Caco-2 (cell line): ENCODE results near the gene IGFBP6. TPM values are rescaled to one million over a fixed set of nuclear protein-coding genes. Genes with fewer than 3 reads are reported as not detected.

Experiments
- BruUV-seq: library from RNA; stranded (reverse); fragments of 400-500 nt; replicated peaks from 2 replicates; lab custom pipeline; 2021; lab: Mats Ljungman, UMichigan
- CTCF ChIA-PET: fragments of 300-600 bp; sonication (Branson Sonifier 250); formaldehyde crosslinking; loops from one replicate; lab custom pipeline; 2022; ENCODE audit warnings: antibody characterized with exemption; lab: Charles Lee
- POLR2A ChIA-PET: fragments of 300-600 bp; sonication (Branson Sonifier 250); formaldehyde crosslinking; loops from one replicate; lab custom pipeline; 2022; ENCODE audit warnings: antibody characterized with exemption; lab: Charles Lee
- DNase-seq, 2 experiments: peaks; one replicate each; pipeline versions ENCODE4 v3.0.0 to v3.0.0-alpha.2; 2020 to 2022
- H3K27me3 ChIP-seq: replicated peaks from 2 replicates; pipeline ENCODE4 v1.6.0; 2011; ENCODE audit warnings: low read length; ENCODE audit not compliant: control insufficient read depth, insufficient read depth
- H3K36me3 ChIP-seq: 2 replicates; pipeline ENCODE4 v1.5.1; 2011; ENCODE audit warnings: low read length; ENCODE audit not compliant: control insufficient read depth, insufficient read depth
- H3K4me1 ChIP-seq: fragments of 250-450 bp; sonication (Bioruptor Pico); 2 replicates; pipeline ENCODE4 v1.5.1; 2020; ENCODE audit warnings: mild to moderate bottlenecking
- H3K4me3 ChIP-seq: 2 replicates; pipeline ENCODE4 v1.5.1; 2011; ENCODE audit warnings: low read depth, mild to moderate bottlenecking, control low read depth, low read length
- H3K9me3 ChIP-seq: fragments of 250-450 bp; sonication (Bioruptor Pico); 2 replicates; pipeline ENCODE4 v1.5.1; 2020; ENCODE audit warnings: mild to moderate bottlenecking, moderate library complexity
- H3K27ac Mint-ChIP-seq: one replicate; pipeline ENCODE4 v1.8.0; 2022; ENCODE audit warnings: mixed read lengths; ENCODE audit not compliant: unreplicated experiment
- H3K27me3 Mint-ChIP-seq: one replicate; pipeline ENCODE4 v1.8.0; 2022; ENCODE audit warnings: mixed read lengths; ENCODE audit not compliant: insufficient read depth, unreplicated experiment
- H3K36me3 Mint-ChIP-seq: one replicate; pipeline ENCODE4 v1.8.0; 2022; ENCODE audit warnings: mild to moderate bottlenecking, mixed read lengths; ENCODE audit not compliant: insufficient read depth, unreplicated experiment
- H3K4me1 Mint-ChIP-seq: one replicate; pipeline ENCODE4 v1.8.0; 2022; ENCODE audit warnings: low read depth, mixed read lengths; ENCODE audit not compliant: unreplicated experiment
- H3K4me3 Mint-ChIP-seq: one replicate; pipeline ENCODE4 v1.8.0; 2022; ENCODE audit warnings: mild to moderate bottlenecking, moderate library complexity, mixed read lengths; ENCODE audit not compliant: unreplicated experiment
- H3K9me3 Mint-ChIP-seq: one replicate; pipeline ENCODE4 v1.8.0; 2022; ENCODE audit warnings: mixed read lengths; ENCODE audit not compliant: unreplicated experiment
- intact Hi-C: fragments of 100-400 bp; cut with micrococcal nuclease; formaldehyde crosslinking; loops from one replicate; pipeline ENCODE4 v1.10.0; 2022; ENCODE audit not compliant: unreplicated experiment
- total RNA-seq: library from RNA; stranded (reverse); gene quantifications from 2 replicates; pipeline ENCODE4 v1.2.3, GENCODE V29; 2022
- TF ChIP-seq, protein P1 (sequence below), 2 experiments: fragments of 200-600 bp in 1 of 2; IDR thresholded peaks; 1 replicate in 1 of 2; 2 replicates in 1 of 2; pipeline versions ENCODE4 v1.5.1 to v1.8.0; 2011 to 2022; ENCODE audit warnings: antibody characterized with exemption in 1 of 2, control low read depth in 1 of 2, inconsistent platforms in 1 of 2, low read depth in 1 of 2, low read length in 1 of 2, mild to moderate bottlenecking in 1 of 2, moderate library complexity in 1 of 2; ENCODE audit not compliant: insufficient read depth in 1 of 2, severe bottlenecking in 1 of 2, unreplicated experiment in 1 of 2

Gene IGFBP6
- total RNA-seq, 1 experiment from 2014 or later, result 34.7 TPM

DNA sequence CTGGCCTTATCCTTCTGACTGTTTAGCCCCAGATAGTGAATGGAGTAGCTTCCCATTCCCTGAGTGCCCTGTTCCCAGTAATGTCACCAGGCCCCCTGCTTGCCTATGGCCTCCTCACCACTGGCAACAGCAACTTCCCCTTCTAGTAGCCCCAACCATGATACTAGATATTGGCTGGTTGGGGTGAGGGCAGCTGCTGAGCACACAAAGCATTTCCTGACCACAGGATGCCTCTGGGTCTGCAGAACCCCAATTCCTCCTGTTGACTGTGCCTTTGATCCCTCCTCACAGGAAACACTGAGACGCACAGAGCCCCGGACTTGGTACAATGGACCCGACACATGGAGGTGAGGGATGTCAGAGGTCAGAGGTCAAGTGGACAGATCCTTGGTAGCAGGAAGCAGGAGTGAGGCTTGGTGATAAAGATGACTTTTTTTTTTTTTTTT is 6.4 kb downstream of the IGFBP6 start:
- peak overlapping the region; percentile 74 for H3K27ac Mint-ChIP-seq
- H3K9me3 Mint-ChIP-seq, result no peaks in the 10 kb centered on the region
- no peaks in the 10 kb centered on the region for H3K9me3 ChIP-seq
- H3K27me3 ChIP-seq, result no peaks in the 10 kb centered on the region
- POLR2A ChIA-PET, result interaction anchor here (0.6 to 1.4 kb wide), 4 partner anchors 25 to 98 kb away, joined by 3 to 12 read pairs (median 5); partner anchors contain the start of genes CSAD, EIF4B, SPRYD3 and ZNF740
- H3K4me1 Mint-ChIP-seq, result peaks cover 31% of the 10 kb centered on the region
- H3K36me3 Mint-ChIP-seq, result peaks cover 19% of the 10 kb centered on the region
- CTCF ChIA-PET, result interaction anchor here (0.6 to 7.5 kb wide), 7 partner anchors 8 to 87 kb away, joined by 3 to 95 read pairs (median 4); partner anchors contain the start of gene SPRYD3
- H3K36me3 ChIP-seq, result no peaks in the 10 kb centered on the region
- peak overlapping the region; percentile 9; the same call in 1 of the 2 replicates for H3K4me3 ChIP-seq
- BruUV-seq, result no TSS peak
- H3K4me3 Mint-ChIP-seq, result no peak overlapping the region
- H3K27me3 Mint-ChIP-seq, result no peaks in the 10 kb centered on the region
- TF ChIP-seq, protein P1, sequence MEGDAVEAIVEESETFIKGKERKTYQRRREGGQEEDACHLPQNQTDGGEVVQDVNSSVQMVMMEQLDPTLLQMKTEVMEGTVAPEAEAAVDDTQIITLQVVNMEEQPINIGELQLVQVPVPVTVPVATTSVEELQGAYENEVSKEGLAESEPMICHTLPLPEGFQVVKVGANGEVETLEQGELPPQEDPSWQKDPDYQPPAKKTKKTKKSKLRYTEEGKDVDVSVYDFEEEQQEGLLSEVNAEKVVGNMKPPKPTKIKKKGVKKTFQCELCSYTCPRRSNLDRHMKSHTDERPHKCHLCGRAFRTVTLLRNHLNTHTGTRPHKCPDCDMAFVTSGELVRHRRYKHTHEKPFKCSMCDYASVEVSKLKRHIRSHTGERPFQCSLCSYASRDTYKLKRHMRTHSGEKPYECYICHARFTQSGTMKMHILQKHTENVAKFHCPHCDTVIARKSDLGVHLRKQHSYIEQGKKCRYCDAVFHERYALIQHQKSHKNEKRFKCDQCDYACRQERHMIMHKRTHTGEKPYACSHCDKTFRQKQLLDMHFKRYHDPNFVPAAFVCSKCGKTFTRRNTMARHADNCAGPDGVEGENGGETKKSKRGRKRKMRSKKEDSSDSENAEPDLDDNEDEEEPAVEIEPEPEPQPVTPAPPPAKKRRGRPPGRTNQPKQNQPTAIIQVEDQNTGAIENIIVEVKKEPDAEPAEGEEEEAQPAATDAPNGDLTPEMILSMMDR (IDR thresholded peaks at IDR 0.05; ENCODE audit: insufficient read depth in 1 of 2, low read depth in 1 of 2, low read length in 1 of 2, severe bottlenecking in 1 of 2, unreplicated experiment in 1 of 2), result no peak
- peaks cover 57% of the 10 kb centered on the region for H3K4me1 ChIP-seq
- intact Hi-C loops, result no loop called here
- DNase-seq, result no peak

DNA sequence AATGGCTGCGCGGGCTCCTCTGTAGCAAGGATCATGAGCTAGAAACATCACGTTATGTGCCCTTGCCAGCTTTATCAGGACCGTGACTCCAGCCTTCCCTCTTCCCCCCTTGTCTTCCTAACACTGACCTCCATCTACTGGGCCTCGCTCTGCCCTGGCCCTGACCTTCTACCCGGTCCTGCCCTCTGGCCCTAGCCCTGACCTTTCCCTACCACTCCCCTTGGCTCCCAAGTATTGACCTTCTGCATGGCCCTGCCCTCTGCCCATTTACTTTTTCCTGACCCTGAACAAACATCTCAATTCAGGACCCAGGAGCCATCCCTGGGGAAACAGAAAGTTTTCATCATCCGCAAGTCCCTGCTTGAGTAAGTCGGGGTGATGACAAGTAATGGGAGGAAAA is 7.8 kb downstream of the IGFBP6 start:
- ChIA-PET POLR2A (no interaction called here), CTCF (no interaction called here)
- intact Hi-C loops, result no loop called here

DNA sequence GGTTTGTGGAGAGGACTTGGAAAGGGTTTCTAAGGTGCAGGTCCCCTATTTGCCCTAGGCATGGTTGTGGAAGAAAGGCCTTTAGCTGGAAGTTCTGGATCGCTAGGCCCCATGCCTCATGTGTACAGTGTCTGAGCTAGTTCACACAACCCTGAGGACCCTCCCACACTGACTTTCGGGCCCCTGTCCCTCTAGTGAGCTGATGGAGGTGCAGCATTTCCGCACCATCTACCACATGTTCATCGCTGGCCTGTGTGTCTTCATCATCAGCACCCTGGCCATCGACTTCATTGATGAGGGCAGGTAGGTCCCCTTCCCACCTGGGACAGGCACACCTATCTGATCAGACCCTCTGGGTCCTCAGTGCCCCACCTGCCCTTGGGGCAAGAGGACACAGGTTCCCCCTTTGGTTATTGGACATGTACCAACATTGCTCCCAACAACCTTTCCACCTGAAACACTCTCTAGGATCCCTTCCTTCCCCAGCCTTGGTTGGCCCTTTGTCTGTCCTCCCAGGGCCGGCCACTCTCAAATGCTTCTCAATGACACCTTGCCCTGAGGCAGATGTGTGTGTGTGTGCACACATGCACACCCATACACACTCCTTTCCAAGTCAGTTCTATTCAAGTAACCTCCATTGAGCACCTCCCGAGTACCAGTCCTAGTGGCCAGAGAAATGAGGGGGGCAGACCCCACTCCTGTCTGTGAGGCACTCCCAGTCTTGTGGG is 8.4 kb downstream of the IGFBP6 start:
- TF ChIP-seq, protein P1 (IDR thresholded peaks at IDR 0.05; ENCODE audit: insufficient read depth in 1 of 2, low read depth in 1 of 2, low read length in 1 of 2, severe bottlenecking in 1 of 2, unreplicated experiment in 1 of 2), result no peak
- no peaks in the 10 kb centered on the region for H3K9me3 Mint-ChIP-seq
- H3K4me3 Mint-ChIP-seq, result no peak overlapping the region
- peaks cover 13% of the 10 kb centered on the region for H3K36me3 Mint-ChIP-seq
- Histone ChIP-seq H3K4me1 (peaks cover 52% of the 10 kb centered on the region), H3K9me3 (0 out of 2 replicates have a peak, but pooled peaks cover 3% of the 10 kb centered on the region), H3K36me3 (no peaks in the 10 kb centered on the region), H3K4me3 (no peak overlapping the region), H3K27me3 (no peaks in the 10 kb centered on the region)
- no TSS peak for BruUV-seq
- ChIA-PET POLR2A (no interaction called here), CTCF (no interaction called here)
- H3K27ac Mint-ChIP-seq, result no peak overlapping the region
- no peak for DNase-seq
- no peaks in the 10 kb centered on the region for H3K27me3 Mint-ChIP-seq
- intact Hi-C loops, result no loop called here
- peaks cover 24% of the 10 kb centered on the region for H3K4me1 Mint-ChIP-seq

More for the DNA sequence above, 7.8 kb downstream of the IGFBP6 start:
- BruUV-seq, result no TSS peak
- Mint-ChIP-seq H3K4me3 (no peak overlapping the region), H3K27me3 (no peaks in the 10 kb centered on the region), H3K36me3 (peaks cover 13% of the 10 kb centered on the region), H3K4me1 (peaks cover 24% of the 10 kb centered on the region), H3K27ac (no peak overlapping the region), H3K9me3 (no peaks in the 10 kb centered on the region)
- Histone ChIP-seq H3K4me3 (no peak overlapping the region), H3K27me3 (no peaks in the 10 kb centered on the region), H3K36me3 (no peaks in the 10 kb centered on the region), H3K4me1 (peaks cover 52% of the 10 kb centered on the region), H3K9me3 (0 out of 2 replicates have a peak, but pooled peaks cover under 1% of the 10 kb centered on the region)
- no peak for DNase-seq
- TF ChIP-seq, protein P1 (IDR thresholded peaks at IDR 0.05; ENCODE audit: insufficient read depth in 1 of 2, low read depth in 1 of 2, low read length in 1 of 2, severe bottlenecking in 1 of 2, unreplicated experiment in 1 of 2), result no peak
